H1 (cell line): ENCODE results near the gene TAOK2. TPM values are rescaled to one million over a fixed set of nuclear protein-coding genes. Genes with fewer than 3 reads are reported as not detected.

Experiments
- CTCF ChIA-PET: fragments of 300-600 bp; sonication (Branson Sonifier 250); formaldehyde crosslinking; loops from one replicate; lab custom pipeline; 2021; ENCODE audit not compliant: partially characterized antibody; lab: Charles Lee
- POLR2A ChIA-PET: fragments of 300-600 bp; sonication (Branson Sonifier 250); formaldehyde crosslinking; loops from one replicate; lab custom pipeline; 2021; ENCODE audit warnings: inconsistent platforms; ENCODE audit not compliant: partially characterized antibody; lab: Charles Lee
- DNase-seq, 2 experiments: peaks; one replicate each; pipeline versions ENCODE4 v3.0.0 to v3.0.0-alpha.2; 2010 to 2022; ENCODE audit warnings: low spot score in 2 of 2, low read depth in 1 of 2, mixed read lengths in 1 of 2
- FAIRE-seq: peaks from 2 replicates; lab custom pipeline; 2011; peaks lifted over from hg19 to GRCh38; lab: Jason Lieb, UNC
- H2AFZ ChIP-seq: 2 replicates; pipeline ENCODE4 v1.8.1; 2012; ENCODE audit warnings: low read length, inconsistent platforms
- H2AK5ac ChIP-seq: 2 replicates; pipeline ENCODE4 v1.6.1; 2013; ENCODE audit warnings: low read depth, low read length
- H2BK120ac ChIP-seq: replicated peaks from 2 replicates; pipeline ENCODE3; 2013; ENCODE audit warnings: low read depth, low read length, inconsistent platforms
- H2BK12ac ChIP-seq: 2 replicates; pipeline ENCODE4 v1.6.1; 2013; ENCODE audit warnings: low read depth, low read length
- H2BK15ac ChIP-seq: 2 replicates; pipeline ENCODE4 v1.6.1; 2013; ENCODE audit warnings: low read length
- H2BK20ac ChIP-seq: 2 replicates; pipeline ENCODE4 v1.6.1; 2013; ENCODE audit warnings: low read length
- H2BK5ac ChIP-seq: 2 replicates; pipeline ENCODE4 v1.6.1; 2013; ENCODE audit warnings: low read depth, low read length
- H3K14ac ChIP-seq: 2 replicates; pipeline ENCODE4 v1.6.1; 2013; ENCODE audit warnings: inconsistent platforms; ENCODE audit not compliant: insufficient read length
- H3K18ac ChIP-seq: 2 replicates; pipeline ENCODE4 v1.6.1; 2013; ENCODE audit warnings: low read length; ENCODE audit errors: extremely low read depth
- H3K23ac ChIP-seq: 2 replicates; pipeline ENCODE4 v1.6.1; 2013; ENCODE audit warnings: inconsistent platforms; ENCODE audit not compliant: insufficient read length
- H3K23me2 ChIP-seq: 2 replicates; pipeline ENCODE4 v1.6.1; 2013; ENCODE audit warnings: low read depth, low read length
- H3K27ac ChIP-seq: 2 replicates; pipeline ENCODE4 v1.6.1; 2011; ENCODE audit warnings: low read depth, low read length, inconsistent platforms
- H3K27me3 ChIP-seq, 4 experiments: replicated peaks in 1 of 4; 1 replicate in 1 of 4; 2 replicates in 3 of 4; pipeline versions ENCODE4 v1.6.1 to v1.8.1; 2011 to 2013; ENCODE audit warnings: low read length in 3 of 4, mild to moderate bottlenecking in 3 of 4, inconsistent platforms in 2 of 4, mixed read lengths in 2 of 4, moderate library complexity in 1 of 4; ENCODE audit not compliant: control insufficient read depth in 3 of 4, insufficient read depth in 3 of 4; ENCODE audit errors: extremely low read depth in 1 of 4
- H3K36me3 ChIP-seq, 4 experiments: 2 replicates each; pipeline versions ENCODE4 v1.6.1 to v1.8.1; 2011 to 2013; ENCODE audit warnings: mild to moderate bottlenecking in 4 of 4, low read length in 3 of 4, moderate library complexity in 2 of 4, control low read depth in 1 of 4, inconsistent platforms in 1 of 4; ENCODE audit not compliant: insufficient read depth in 4 of 4, control insufficient read depth in 2 of 4
- H3K4ac ChIP-seq: replicated peaks from 2 replicates; pipeline ENCODE3; 2013; ENCODE audit warnings: low read length, low read depth, mixed read lengths, inconsistent platforms; ENCODE audit not compliant: insufficient read length
- H3K4me1 ChIP-seq, 4 experiments: replicated peaks in 1 of 4; 1 replicate in 1 of 4; 2 replicates in 3 of 4; pipeline versions ENCODE4 v1.6.1 to v1.8.1; 2011 to 2013; ENCODE audit warnings: low read length in 3 of 4, inconsistent platforms in 2 of 4, mixed read lengths in 1 of 4; ENCODE audit not compliant: insufficient read depth in 4 of 4, control insufficient read depth in 3 of 4
- H3K4me2 ChIP-seq, 2 experiments: 2 replicates each; pipeline versions ENCODE4 v1.6.1 to v1.8.1; 2011 to 2013; ENCODE audit warnings: low read depth in 2 of 2, low read length in 2 of 2, control low read depth in 1 of 2, inconsistent platforms in 1 of 2, mild to moderate bottlenecking in 1 of 2; ENCODE audit not compliant: insufficient read depth in 1 of 2
- H3K4me3 ChIP-seq, 4 experiments: fragments of 200-600, 300-600 bp in 1 of 4; sonication (generic), shearing (Covaris generic), sonication (Bioruptor Twin) in 1 of 4; 2 replicates each; pipeline versions ENCODE4 v1.5.1 to v1.8.1; 2011 to 2016; ENCODE audit warnings: low read length in 4 of 4, low read depth in 3 of 4, control low read depth in 2 of 4, inconsistent platforms in 2 of 4, mild to moderate bottlenecking in 2 of 4, mixed read lengths in 1 of 4, moderate library complexity in 1 of 4; ENCODE audit not compliant: insufficient read depth in 2 of 4; ENCODE audit errors: extremely low read depth in 1 of 4
- H3K56ac ChIP-seq: replicated peaks from 2 replicates; pipeline ENCODE3; 2013; ENCODE audit warnings: low read depth, mild to moderate bottlenecking, mixed read lengths, low read length, inconsistent platforms; ENCODE audit not compliant: insufficient read length
- H3K79me1 ChIP-seq: 2 replicates; pipeline ENCODE4 v1.6.1; 2013; ENCODE audit warnings: low read depth, low read length, control low read depth
- H3K79me2 ChIP-seq, 2 experiments: 2 replicates each; pipeline versions ENCODE4 v1.6.1 to v1.8.1; 2012 to 2013; ENCODE audit warnings: low read length in 2 of 2, mild to moderate bottlenecking in 2 of 2, inconsistent platforms in 1 of 2; ENCODE audit not compliant: insufficient read depth in 2 of 2, control insufficient read depth in 1 of 2
- H3K9ac ChIP-seq, 4 experiments: replicated peaks in 1 of 4; 1 replicate in 1 of 4; 2 replicates in 3 of 4; pipeline versions ENCODE4 v1.6.1 to v1.8.1; 2011 to 2013; ENCODE audit warnings: low read depth in 3 of 4, low read length in 3 of 4, control low read depth in 2 of 4, mild to moderate bottlenecking in 2 of 4, moderate library complexity in 2 of 4, inconsistent platforms in 1 of 4; ENCODE audit errors: extremely low read depth in 1 of 4
- H3K9me3 ChIP-seq, 2 experiments: 2 replicates each; pipeline versions ENCODE4 v1.6.1 to v1.8.1; 2012 to 2013; ENCODE audit warnings: mild to moderate bottlenecking in 2 of 2, moderate library complexity in 2 of 2, control low read depth in 1 of 2, inconsistent platforms in 1 of 2, low read depth in 1 of 2, low read length in 1 of 2, mixed read lengths in 1 of 2; ENCODE audit not compliant: insufficient read depth in 2 of 2
- H4K20me1 ChIP-seq, 2 experiments: replicated peaks in 1 of 2; 2 replicates each; pipeline versions ENCODE3 to v1.8.1; 2011 to 2013; ENCODE audit warnings: inconsistent platforms in 2 of 2, low read length in 2 of 2, mild to moderate bottlenecking in 1 of 2; ENCODE audit not compliant: insufficient read depth in 2 of 2, control insufficient read depth in 1 of 2
- H4K5ac ChIP-seq: 2 replicates; pipeline ENCODE4 v1.6.1; 2013; ENCODE audit warnings: low read length, low read depth, mixed read lengths, inconsistent platforms; ENCODE audit not compliant: insufficient read length
- H4K8ac ChIP-seq: 2 replicates; pipeline ENCODE4 v1.8.0; 2013; ENCODE audit warnings: mild to moderate bottlenecking, moderate library complexity, low read length, inconsistent platforms; ENCODE audit not compliant: insufficient read depth; ENCODE audit errors: extremely low read depth
- H4K91ac ChIP-seq: replicated peaks from 2 replicates; pipeline ENCODE3; 2013; ENCODE audit warnings: low read length, mixed read lengths, inconsistent platforms; ENCODE audit not compliant: insufficient read length
- ASH2L ChIP-seq: fragments of 200-600, 300-600 bp; sonication (generic); IDR thresholded peaks from one replicate; pipeline ENCODE4 v1.7.1; 2017; ENCODE audit warnings: low read length
- CBX8 ChIP-seq: fragments of 300-800, 300-1000 bp; sonication (generic); IDR thresholded peaks from 2 replicates; pipeline ENCODE4 v1.7.1; 2016; ENCODE audit warnings: low read depth, low read length, borderline replicate concordance
- FOSL1 ChIP-seq: IDR thresholded peaks from 2 replicates; pipeline ENCODE4 v1.6.1; 2011; ENCODE audit warnings: mild to moderate bottlenecking, low read depth, low read length, moderate library complexity; ENCODE audit not compliant: insufficient read depth
- GABPA ChIP-seq: IDR thresholded peaks from 2 replicates; pipeline ENCODE4 v1.6.1; 2011; ENCODE audit warnings: mild to moderate bottlenecking, low read length, moderate library complexity, borderline replicate concordance; ENCODE audit not compliant: insufficient read depth
- PHF8 ChIP-seq: fragments of 200-600 bp; sonication (generic); conservative IDR thresholded peaks from 2 replicates; pipeline ENCODE4 v1.7.1; 2012; ENCODE audit warnings: low read depth, mild to moderate bottlenecking, inconsistent platforms, low read length, moderate library complexity
- POLR2AphosphoS5 ChIP-seq: IDR thresholded peaks from 2 replicates; pipeline ENCODE4 v1.6.1; 2011; ENCODE audit warnings: low read depth, low read length
- SIX5 ChIP-seq: IDR thresholded peaks from 2 replicates; pipeline ENCODE4 v1.6.1; 2011; ENCODE audit warnings: mild to moderate bottlenecking, low read depth, low read length
- TCF12 ChIP-seq: IDR thresholded peaks from 2 replicates; pipeline ENCODE4 v1.6.1; 2011; ENCODE audit warnings: low read depth, mild to moderate bottlenecking, low read length
- TEAD4 ChIP-seq: IDR thresholded peaks from 2 replicates; pipeline ENCODE4 v1.6.1; 2012; ENCODE audit warnings: low read depth, low read length, inconsistent platforms, mixed read lengths
- USF2 ChIP-seq: IDR thresholded peaks from 2 replicates; pipeline ENCODE4 v1.6.1; 2011; ENCODE audit warnings: low read length, improper control_type of control experiment
- ZNF274 ChIP-seq: IDR thresholded peaks from 2 replicates; pipeline ENCODE4 v1.7.0; 2012; ENCODE audit warnings: low read length, borderline replicate concordance; ENCODE audit errors: extremely low read depth
- WGBS, 2 experiments: shearing (Covaris generic) in 1 of 2; methylation state at CpG; one replicate each; pipeline versions ENCODE4 v1.1.6 to v1.1.7; 2013 to 2015; ENCODE audit warnings: low lambda C conversion rate in 2 of 2, mixed read lengths in 2 of 2, inconsistent platforms in 1 of 2, low coverage in 1 of 2, missing lambda C conversion rate in 1 of 2; ENCODE audit not compliant: insufficient replicate concordance in 2 of 2, insufficient coverage in 1 of 2, insufficient read length in 1 of 2; ENCODE audit errors: extremely low coverage in 1 of 2, missing lambda C conversion rate in 1 of 2; 5-methylcytosine and 5-hydroxymethylcytosine counted together
- polyA plus RNA-seq, 7 experiments: library from polyadenylated mRNA; depleted of rRNA in 3 of 7; stranded (reverse) in 5 of 7; unstranded in 2 of 7; fragments of >200 nt in 5 of 7; fragments of 200-250 nt in 2 of 7; gene quantifications; 1 replicate in 5 of 7; 2 replicates in 1 of 7; 4 replicates in 1 of 7; pipeline versions ENCODE4 v1.2.1 to v1.2.3, GENCODE V29; 2011 to 2013; ENCODE audit warnings: missing spikeins in 2 of 7, mixed read lengths in 2 of 7
- total RNA-seq: library from RNA; stranded (reverse); fragmentation: NEBNext Ultra II Directional; extraction: Animal tissue kit (Norgen Biotek cat#: 25700); gene quantifications from 2 replicates; pipeline ENCODE4 v1.2.1, GENCODE V29; 2021

The TAOK2 gene
- total and polyA plus RNA-seq, 2 of the 8 experiments (the other 6 are each of a cell fraction or from before 2014, with no cell fraction given), result 13.5 to 32.6 TPM

GRCh38 chr16:30003670-30004423 is 30.2 kb downstream of the TAOK2 start:
- Histone ChIP-seq H4K5ac (no peak overlapping the region), H2BK5ac (no peak overlapping the region; the same call in 1 of the 2 replicates), H4K91ac (no peak overlapping the region), H3K79me2 (no peaks in the 10 kb centered on the region), H2AFZ (no peak overlapping the region), H3K27me3 (no peaks in the 10 kb centered on the region), H3K56ac (no peak overlapping the region), H3K27ac (no peak overlapping the region), H4K8ac (no peak overlapping the region), H3K14ac (no peak overlapping the region), H3K4ac (no peak overlapping the region), H2BK15ac (no peak overlapping the region), H3K79me1 (no peaks in the 10 kb centered on the region; the same call in 1 of the 2 replicates), H3K9ac (no peak overlapping the region), H2AK5ac (no peak overlapping the region), H2BK20ac (no peak overlapping the region), H3K4me2 (no peak overlapping the region), H3K4me1 (peaks cover 0 to 10% (median 3%) of the 10 kb centered on the region in 4 experiments; a peak in 5 of 7 replicates), H2BK12ac (no peak overlapping the region), H4K20me1 (peaks cover 3 to 10% of the 10 kb centered on the region in 2 experiments), H2BK120ac (no peak overlapping the region), H3K4me3 (no peak overlapping the region), H3K23ac (no peak overlapping the region), H3K18ac (no peak overlapping the region), H3K23me2 (no peaks in the 10 kb centered on the region), H3K36me3 (peaks cover 0 to 10% (median 6%) of the 10 kb centered on the region in 4 experiments; a peak in 6 of 8 replicates), H3K9me3 (no peaks in the 10 kb centered on the region)
- WGBS, 2 experiments, result 92% methylated on average over 17 of the region's 17 CpGs; no CpG with 5 or more reads in 1 of the 2 experiments
- FAIRE-seq (no peak), DNase-seq (no peak)
- POLR2A ChIA-PET, result interaction anchor here (0.6 to 4.9 kb wide), 10 partner anchors 9 to 190 kb away, joined by 3 to 34 read pairs (median 4); partner anchors contain the start of genes ASPHD1, HIRIP3 and INO80E
- CTCF ChIA-PET, result interaction anchor here (0.9 to 2.8 kb wide), 12 partner anchors 10 to 115 kb away, joined by 3 to 11 read pairs (median 6); partner anchors contain the start of gene C16orf92
- TF ChIP-seq POLR2AphosphoS5 (no peak), ZNF274 (no peak), PHF8 (no peak), SIX5 (no peak), CBX8 (no peak), FOSL1 (no peak), USF2 (no peak), ASH2L (no peak), TCF12 (no peak), TEAD4 (no peak), GABPA (no peak)
